GM21515 (cell line): ENCODE measurements around the gene PRKCSH.
"Not testable (repeated sequence)": the region's sequence is repeated elsewhere in the genome, so short reads cannot be mapped to it uniquely, and the experiment has no call there.

Experiments used
- ATAC-seq: cut with Tn5 transposase; IDR thresholded peaks from one replicate; pipeline ENCODE4 v1.9.1; 2021; ENCODE audit not compliant: unreplicated experiment

Gene PRKCSH

DNA sequence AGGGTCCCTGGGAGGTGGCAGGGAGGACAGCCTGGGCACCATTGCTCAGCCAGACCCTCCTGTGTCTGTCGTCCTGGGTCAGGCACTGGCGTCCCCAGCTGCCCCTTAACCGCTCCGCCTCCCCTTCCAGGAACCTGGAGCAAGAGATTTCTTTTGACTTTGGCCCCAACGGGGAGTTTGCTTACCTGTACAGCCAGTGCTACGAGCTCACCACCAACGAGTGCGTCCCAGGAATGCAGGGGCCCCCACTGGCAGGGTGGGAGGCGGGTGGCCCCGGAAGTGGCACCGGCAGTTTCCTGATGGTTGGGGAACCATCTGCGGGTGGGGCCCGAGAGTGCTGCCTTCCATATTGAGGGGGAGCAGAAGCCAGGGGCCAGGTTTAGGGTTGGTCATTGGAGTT, 13.0 kb downstream of the PRKCSH start:
- ATAC-seq: no peak

DNA sequence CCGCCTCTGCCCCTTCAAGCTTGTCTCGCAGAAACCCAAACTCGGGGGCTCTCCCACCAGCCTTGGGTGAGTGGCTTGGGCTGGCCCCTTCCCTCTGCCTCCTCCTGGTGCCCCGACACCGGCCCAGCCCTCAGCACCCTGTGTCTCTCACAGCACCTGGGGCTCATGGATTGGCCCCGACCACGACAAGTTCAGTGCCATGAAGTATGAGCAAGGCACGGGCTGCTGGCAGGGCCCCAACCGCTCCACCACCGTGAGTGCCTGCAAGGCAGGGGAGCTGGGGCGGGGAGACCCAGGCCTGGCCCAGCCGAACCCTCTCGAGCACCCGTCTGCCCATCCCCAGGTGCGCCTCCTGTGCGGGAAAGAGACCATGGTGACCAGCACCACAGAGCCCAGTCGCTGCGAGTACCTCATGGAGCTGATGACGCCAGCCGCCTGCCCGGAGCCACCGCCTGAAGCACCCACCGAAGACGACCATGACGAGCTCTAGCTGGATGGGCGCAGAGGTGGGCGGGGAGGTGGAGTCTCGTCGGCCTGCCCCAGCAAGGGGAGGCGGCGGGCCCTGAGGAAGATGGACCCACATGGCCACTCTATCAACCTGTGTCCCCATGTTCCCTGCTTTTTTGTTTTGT, 13.6 kb downstream of the PRKCSH start:
- no peak for ATAC-seq

DNA sequence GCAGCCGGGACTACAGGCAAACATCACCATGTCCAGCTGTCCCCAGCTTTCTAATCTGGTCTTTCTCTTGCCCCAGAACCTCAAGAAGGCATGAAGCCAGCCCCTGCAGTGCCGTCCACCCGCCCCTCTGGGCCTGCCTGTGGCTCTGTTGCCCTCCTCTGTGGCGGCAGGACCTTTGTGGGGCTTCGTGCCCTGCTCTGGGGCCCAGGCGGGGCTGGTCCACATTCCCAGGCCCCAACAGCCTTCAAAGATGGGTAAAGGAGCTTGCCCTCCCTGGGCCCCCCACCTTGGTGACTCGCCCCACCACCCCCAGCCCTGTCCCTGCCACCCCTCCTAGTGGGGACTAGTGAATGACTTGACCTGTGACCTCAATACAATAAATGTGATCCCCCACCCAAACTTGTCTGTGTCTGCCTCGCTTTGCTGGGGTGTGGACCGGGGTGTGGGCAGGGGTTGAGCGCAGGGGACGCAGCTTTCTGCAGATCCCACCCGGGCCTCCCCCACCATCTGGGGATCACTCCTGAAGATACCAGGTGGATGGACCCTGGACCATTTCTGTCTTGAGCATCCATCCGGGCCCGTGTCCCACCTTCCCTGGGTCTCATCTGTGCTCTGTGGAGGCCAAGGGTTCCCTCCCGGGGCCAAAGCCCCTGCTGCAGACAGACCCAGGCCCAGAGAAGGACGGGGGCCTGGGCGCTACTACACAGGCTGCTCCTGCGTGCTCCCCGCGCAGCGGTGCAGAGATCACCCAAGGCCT, 15.3 kb downstream of the PRKCSH start:
- no peak for ATAC-seq

DNA sequence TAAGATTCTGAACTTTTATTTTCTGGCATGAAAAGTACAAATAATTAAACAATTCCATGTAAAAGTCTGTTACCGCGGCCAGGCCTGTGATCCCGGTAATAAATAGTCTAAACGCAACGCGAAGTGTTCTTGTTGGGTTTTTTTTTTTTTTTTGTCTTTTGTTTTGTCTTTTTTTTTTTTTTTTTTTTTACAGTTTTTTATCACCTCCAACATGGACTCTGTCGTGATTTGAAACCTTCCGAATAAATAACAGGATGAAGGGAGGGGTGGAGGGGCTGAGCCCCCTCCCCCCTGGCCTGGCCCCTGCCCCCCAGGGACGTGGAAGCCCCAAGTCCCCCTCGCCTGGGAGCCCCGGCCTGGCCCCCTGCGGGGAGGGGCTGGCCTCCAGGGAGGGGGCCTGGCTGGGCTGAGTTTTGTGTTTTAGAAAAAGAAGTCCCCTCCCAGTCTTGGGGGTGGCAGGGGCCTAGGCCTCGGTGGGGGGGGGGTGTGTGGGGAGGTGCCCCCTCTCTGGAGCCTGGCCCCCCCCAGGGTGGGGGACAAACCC, 16.0 kb downstream of the PRKCSH start:
- no peak for ATAC-seq

DNA sequence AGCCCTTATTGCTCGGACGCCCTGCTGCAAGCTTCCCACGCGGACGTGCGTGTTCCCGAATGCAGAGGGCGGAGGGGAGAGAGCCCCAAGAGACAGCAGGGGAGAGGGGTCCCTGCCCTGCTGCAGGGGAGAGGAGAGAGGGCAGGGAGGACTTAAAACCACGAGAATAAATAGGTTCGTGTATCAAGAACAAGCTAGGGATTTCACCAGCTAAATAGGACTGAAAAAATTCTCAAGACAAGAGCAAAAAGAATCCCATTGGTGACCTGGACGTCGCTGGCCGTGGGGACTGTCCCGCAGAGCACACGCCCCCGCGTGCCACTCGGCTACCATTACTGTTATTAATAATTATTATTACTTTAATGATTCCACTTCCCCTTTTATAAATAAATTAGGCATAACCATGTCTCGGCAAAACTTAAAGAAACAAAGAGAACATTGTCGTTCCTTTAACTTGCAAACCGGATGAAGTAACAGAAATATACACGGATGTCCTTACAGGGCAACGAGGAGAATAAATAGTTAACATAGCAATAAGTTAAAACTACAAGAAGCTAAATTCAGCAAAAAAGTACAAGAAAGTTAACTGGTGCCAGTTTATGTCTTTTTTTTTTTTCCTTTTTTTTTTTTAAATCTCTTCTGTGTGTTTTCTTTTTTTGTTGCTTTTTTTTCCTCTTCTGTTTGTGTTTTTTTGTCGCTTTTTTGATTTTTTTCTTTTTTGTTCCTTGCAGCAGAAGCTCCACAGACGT, 16.6 kb downstream of the PRKCSH start:
- no peak for ATAC-seq

DNA sequence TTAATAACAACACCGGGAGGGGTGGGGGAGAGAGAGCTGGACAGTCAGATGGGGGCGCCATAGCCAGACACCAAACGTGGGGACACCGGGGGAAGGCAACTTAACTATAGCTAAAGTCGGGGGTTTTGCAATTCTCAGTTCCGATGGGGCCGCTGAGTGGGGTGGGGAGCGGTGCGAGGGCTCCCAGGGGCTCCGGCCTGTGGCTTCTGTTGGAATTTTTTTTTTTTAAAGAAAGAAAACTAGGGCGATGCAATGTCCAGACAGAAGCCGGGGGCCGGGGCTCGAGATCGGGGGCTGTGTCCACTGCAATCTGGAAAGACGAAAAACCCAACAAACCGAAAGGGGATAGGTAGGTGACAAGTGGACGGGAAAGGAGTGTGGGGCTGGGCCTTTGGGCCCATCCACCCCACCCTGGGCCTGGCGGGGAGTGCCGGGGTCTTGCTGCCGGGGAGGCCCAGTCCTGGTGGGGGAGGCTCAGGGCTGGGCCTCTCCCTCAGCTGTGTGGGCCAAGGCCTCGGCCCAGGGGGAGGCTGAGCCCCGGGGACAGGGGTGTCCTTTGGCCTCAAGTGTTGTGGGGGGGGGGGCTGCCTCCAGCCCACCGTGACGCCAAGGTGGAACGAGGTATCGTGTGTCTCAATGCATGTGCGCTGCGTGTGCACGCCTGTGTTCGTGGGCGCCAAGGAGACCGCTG, 17.3 kb downstream of the PRKCSH start:
- ATAC-seq: no peak

DNA sequence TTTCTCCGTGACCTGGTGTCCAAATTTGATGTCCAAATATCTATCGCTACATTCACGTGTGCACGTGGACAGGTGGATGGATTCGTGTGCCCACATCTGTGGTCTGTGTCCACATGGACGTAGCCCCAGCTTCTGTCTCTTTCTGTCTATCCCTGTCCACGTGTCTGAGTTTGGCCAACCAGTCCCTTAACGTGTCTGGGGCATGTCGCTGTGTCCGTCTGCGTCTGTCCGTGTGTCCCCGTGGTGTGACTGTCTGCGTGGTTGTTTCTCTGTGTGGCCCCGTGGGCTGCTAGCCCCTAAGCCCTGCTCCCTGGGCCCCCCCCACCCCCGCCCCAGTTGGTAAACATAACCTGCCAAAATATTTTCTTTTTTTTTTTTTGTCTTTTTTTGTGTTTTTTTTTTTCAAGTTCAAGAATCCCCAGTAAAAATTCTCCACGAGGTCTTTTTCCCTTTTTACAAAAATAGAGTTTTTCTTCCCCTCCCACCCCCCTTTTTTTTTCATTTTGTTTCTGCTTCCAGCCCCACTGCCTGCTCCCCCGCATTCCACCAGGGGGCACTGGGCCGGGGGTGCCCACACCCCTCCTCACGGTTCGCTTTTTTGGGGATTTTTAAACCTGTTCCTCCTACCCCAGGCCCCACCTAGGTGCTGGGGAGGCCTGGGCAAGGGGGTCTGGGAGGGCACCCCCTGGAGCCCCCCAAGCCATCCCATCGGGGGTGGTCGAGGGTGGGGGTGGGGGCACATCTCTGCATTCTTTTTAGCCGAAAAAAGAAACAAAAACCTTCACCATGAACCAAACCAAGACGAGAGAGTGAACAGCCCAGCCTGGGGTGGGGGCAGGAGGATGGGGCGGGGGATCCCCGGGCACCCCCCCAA, 18.3 kb downstream of the PRKCSH start:
- ATAC-seq: no peak

DNA sequence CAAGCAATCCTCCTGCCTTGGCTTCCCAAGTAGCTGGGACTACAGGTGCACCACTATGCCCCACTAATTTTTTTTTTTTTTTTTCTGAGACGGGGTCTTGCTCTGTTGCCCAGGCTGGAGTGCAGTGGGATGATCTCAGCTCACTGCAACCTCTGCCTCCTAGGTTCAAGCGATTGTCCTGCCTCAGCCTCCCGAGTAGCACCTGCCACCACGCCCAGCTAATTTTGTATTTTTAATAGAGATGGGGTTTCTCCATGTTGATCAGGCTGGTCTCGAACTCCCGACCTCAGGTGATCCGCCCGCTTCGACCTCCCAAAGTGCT, 19.8 kb downstream of the PRKCSH start:
- ATAC-seq: not testable (repeated sequence)

DNA sequence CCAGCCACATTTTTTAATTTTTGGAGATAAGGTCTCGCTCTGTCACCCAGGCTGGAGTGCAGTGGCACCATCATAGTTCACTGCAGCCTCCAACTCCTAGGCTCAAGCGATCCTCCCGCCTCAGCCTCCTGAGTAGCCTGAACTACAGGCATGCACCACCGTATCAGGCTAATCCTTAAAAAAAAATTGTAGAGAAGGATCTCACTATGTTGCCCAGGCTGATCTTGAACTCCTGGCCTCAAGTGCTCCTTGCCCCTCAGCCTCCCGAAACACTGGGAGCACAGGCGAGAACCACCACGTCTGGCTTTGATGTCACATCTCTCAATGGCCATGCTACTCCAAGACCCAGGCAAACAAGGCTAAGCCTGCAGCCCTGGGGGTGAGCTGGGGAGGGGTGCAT, 21.2 kb downstream of the PRKCSH start:
- no peak for ATAC-seq

DNA sequence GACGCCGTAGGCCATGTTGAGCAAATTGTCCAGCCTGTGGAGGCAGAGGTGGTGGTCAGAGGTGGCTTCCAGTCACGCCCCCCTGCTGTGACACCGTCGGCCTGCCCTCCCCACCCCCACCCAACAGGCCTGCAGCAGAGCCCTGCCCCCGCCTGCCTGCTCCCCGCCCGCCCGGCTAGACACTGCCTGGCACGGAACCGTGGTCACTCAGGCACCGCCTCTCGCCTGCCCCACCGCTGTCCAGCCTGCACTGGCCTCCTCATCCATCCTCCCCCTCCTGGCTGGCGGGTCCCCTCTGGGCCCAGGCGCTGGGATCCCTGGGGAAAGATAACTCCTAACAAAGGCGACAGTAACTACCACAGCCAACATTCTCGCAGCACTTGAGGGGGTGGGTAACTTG, 21.7 kb downstream of the PRKCSH start:
- ATAC-seq: no peak

DNA sequence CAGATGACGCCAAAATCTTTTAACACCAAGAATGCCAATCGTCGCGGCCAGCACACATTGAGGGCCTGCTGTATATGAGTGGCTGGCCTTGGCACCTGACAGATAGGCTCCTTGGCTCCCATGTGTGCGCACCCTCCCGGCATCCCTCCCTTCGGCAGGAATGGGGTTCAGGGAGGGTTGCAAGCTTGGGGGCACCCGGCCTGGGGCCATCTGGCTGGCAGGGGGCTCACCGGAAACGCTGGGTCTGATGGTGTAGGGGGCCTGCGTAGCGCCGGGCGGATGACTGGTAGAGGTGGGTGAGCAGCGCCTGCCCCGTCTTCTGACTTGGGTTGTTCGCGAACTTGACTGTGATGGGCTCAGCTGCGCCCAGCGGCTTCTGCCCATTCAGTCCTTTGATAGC, 22.4 kb downstream of the PRKCSH start:
- no peak for ATAC-seq

DNA sequence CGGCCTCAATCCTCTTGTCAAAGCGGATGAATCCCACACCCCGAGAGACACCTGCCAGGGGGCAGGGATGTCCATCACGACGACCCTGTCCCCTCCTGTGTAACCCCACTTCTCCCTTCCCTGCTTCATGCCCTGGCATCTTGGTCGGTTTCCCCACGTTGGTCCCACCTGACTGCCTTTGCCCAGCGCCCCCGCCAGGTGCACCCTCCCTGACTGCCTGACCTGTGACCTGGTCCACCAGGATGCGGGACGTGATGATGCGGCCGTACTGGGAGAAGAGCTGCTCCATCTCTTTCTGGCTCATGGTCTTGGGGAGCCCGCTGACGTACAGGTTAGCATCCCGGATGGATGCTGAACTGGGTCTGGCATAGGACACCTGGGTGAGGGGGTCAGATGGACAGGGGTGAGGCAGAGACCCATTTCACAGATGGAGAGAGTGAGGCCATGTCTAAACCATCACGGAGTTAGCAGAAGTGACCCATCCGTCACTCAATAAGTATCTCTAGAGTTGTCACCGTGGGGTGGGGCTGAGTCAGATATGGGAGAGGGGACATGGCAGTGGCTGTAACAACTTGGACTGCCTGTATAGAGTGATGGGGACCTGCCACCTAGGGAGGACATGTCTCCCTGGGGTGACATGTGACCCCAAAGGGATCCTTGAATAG, 22.9 kb downstream of the PRKCSH start:
- no peak for ATAC-seq

DNA sequence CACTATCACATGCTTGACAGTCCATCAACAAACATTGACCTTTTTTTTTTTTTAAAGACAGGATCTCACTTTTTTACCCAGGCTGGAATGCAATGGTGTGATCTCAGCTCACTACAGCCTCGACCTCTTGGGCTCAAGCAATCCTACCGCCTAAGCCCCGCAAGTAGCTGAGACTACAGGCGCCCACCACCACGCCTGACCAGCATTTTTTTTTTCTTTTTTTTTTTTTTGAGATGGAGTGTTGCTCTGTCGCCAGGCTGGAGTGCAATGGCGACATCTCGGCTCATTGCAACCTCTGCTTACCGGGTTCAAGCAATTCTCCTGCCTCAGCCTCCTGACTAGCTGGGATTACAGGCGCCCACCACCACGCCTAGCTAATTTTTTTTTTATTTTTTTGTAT, 23.5 kb downstream of the PRKCSH start:
- not testable (repeated sequence) for ATAC-seq

DNA sequence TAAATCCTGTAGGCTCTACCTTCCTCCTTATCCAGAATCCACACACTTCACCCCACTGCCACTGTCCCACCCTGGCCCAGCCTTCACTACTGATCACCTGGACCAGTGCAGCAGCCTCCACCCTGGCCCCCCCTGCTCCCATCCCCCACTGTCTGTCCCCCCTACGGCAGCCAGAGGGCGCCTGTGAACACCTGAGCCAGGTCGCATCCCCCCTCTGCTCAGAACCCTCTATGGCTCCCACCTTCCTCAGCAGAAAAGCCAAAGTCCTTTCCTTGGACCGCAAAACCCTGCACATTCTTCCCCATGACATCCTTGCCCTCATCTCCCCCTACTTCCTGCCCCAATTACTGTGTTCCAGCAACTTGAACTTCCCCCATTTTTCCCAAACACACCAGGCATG, 24.8 kb downstream of the PRKCSH start:
- ATAC-seq: no peak

DNA sequence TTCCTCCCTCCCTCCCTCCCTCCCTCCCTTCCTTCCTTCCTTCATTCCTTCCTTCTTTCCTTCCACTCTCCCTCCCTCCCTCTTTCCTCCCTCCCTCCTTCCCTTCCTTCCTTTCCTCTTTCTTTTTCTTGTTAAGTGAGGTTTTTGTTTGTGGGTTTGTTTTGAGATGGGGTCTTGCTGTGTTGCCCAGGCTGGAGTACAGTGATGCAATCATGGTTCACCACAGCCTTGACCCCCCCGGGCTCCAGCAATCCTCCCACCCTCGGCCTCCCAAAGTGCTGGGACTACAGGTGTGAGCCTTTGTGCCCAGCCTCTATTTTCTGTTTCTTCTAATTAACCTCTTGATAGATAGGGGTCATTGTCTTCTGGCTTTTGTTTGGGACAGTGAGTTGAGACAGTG, 26.0 kb downstream of the PRKCSH start:
- ATAC-seq: no peak

DNA sequence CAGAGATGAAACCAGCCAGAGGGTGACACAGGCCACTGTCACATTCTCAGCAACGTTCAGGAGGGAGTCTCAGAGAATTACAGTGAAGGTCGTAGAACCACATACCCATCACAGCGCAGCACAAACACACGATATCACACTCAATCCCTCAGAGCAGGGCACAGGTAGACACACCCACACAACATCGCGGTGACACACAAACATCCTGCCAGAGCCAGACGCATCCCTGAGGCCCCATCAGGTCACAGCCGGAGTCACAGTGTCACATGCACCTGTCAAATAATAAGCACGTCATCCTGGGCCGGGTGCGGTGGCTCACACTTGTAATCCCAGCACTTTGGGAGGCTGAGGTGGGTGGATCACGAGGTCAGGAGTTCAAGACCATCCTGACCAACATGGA, 28.0 kb downstream of the PRKCSH start:
- ATAC-seq: no peak

DNA sequence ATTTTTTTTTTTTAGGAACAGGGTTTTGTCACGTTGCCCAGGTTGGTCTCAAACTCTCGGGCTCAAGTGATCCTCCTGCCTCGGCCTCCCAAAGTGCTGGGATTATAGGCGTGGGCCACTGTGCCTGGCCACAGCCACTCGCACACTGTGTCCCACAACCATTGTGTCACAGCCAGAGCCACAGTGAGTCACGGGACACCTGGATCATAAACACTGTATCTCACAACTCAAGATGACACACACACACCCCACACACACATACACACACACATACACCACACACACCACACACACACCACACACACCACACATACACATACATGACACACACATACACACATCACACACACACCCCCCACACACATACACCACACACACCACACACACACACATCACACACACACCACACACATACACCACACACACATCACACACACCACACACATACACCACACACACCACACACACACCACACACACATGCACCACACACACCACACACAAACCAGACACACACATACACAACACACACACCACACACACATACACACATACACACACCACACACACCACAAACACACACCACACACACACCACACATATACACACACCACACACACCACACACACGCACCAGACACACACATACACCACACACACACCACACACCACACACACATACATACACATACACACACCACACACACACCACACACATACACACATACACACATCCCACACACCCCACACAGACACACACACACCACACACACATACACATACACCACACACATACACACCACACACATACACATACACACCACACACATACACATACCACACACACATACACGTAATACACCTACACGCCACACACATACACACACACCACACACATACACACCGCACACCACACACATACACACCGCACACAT, 29.2 kb downstream of the PRKCSH start:
- ATAC-seq: no peak

DNA sequence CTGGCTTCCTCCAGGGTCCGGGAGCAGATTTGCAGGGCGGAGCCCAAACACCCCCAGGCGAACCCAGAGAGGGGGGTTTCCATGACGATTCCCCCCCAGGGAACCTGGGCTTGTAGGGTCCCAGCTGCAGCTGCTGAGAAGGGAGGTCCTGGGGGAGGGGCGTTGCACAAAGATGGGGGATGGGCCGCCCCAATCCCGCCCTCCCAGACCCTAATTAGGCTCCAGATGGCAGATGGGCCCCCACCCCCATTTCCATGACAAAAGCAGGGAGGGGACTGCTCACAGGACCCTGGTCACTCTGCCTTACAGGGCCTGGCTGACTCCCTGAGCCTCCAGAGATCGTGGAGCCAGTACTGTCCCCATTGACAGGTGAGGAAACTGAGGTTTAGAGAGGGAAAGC, 30.2 kb downstream of the PRKCSH start:
- no peak for ATAC-seq
